ENCODE data around the gene GNPNAT1. TPM values are rescaled to one million over a fixed set of nuclear protein-coding genes. Genes with fewer than 3 reads are reported as not detected.

The GNPNAT1 gene
- total RNA-seq, 1 experiment from 2014 or later: 25.7 TPM

DNA sequence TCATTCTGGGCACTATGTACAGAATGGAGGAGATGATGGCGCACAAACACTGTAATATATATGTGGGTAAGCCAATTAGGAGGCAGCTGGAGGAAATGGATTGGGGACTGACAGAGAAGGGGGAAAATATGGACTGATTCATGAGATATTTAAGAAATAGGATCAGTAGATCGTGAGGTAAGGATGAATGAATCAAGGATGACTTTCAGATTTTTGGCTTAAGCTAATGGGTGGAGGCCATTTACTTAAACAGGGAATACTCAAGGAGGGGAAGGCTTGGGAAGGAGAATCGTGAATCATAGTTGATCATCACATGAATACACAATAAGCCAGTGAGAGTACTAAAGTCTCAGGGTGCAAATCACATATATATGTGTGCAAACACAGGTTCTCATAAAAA is 11.2 kb upstream of the GNPNAT1 start:
- Histone ChIP-seq H3K27me3 (ENCODE audit: control insufficient read depth, insufficient read depth, low read length) (no peaks in the 10 kb centered on the region), H3K36me3 (replicated peaks; ENCODE audit: control insufficient read depth, insufficient read depth, low read length) (no peaks in the 10 kb centered on the region), H3K4me3 (ENCODE audit: insufficient read depth, low read depth, low read length) (no peak overlapping the region)
- no peak for DNase-seq

GRCh38 chr14:52801014-52801712 is 9.8 kb upstream of the GNPNAT1 start:
- Histone ChIP-seq H3K27me3 (ENCODE audit: control insufficient read depth, insufficient read depth, low read length) (no peaks in the 10 kb centered on the region), H3K36me3 (replicated peaks; ENCODE audit: control insufficient read depth, insufficient read depth, low read length) (no peaks in the 10 kb centered on the region), H3K4me3 (ENCODE audit: insufficient read depth, low read depth, low read length) (no peak overlapping the region)
- DNase-seq: no peak

- DNase-seq: no peak
- Histone ChIP-seq H3K27me3 (ENCODE audit: control insufficient read depth, insufficient read depth, low read length) (no peaks in the 10 kb centered on the region), H3K4me3 (ENCODE audit: insufficient read depth, low read depth, low read length) (no peak overlapping the region), H3K36me3 (replicated peaks; ENCODE audit: control insufficient read depth, insufficient read depth, low read length) (no peaks in the 10 kb centered on the region)
Measured at GRCh38 chr14:52798826-52799225, 7.4 kb upstream of the GNPNAT1 start.

DNA sequence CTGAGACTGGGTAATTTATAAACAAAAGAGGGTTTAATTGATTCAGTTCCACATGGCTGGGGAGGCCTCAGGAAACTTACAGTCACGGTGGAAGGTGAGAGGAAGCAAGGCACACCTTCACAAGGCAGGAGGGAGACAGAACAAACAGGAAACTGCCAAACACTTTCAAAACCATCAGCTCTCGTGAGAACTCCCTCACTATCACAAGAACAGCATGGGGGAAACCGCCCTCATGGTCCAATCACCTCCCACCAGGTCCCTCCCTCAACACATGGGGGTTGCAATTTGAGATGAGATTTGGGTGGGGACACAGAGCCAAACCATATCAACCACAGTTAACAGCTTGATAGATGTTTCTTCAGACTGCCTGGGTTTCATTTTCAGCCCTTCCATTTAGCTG is 6.2 kb upstream of the GNPNAT1 start:
- DNase-seq: no peak
- Histone ChIP-seq H3K27me3 (ENCODE audit: control insufficient read depth, insufficient read depth, low read length) (no peaks in the 10 kb centered on the region), H3K36me3 (replicated peaks; ENCODE audit: control insufficient read depth, insufficient read depth, low read length) (no peaks in the 10 kb centered on the region), H3K4me3 (ENCODE audit: insufficient read depth, low read depth, low read length) (no peak overlapping the region)

- no peaks in the 10 kb centered on the region for H3K36me3 ChIP-seq (replicated peaks; ENCODE audit: control insufficient read depth, insufficient read depth, low read length)
- H3K27me3 ChIP-seq (ENCODE audit: control insufficient read depth, insufficient read depth, low read length): no peaks in the 10 kb centered on the region
- no peak for DNase-seq
- no peak overlapping the region for H3K4me3 ChIP-seq (ENCODE audit: insufficient read depth, low read depth, low read length)
Measured at GRCh38 chr14:52793061-52793460, 1.7 kb upstream of the GNPNAT1 start.

DNA sequence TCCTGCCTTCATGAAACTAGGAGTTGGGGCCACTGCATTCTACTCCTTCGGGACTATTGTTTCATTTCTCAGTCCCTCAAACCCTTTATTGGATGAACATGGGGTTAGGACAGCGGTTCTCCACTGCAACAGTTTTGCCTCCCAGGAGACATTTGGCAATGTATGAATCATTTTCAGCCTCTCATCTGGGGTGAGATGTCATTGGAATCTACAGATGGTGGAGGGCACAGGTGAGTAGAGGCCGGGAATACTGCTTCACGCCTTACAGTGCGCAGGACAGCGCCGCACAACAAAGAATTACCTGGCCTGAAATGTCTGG is 649 bp upstream of the GNPNAT1 start:
- peak overlapping the region; percentile 34 for H3K4me3 ChIP-seq (ENCODE audit: insufficient read depth, low read depth, low read length)
- no peaks in the 10 kb centered on the region for H3K36me3 ChIP-seq (replicated peaks; ENCODE audit: control insufficient read depth, insufficient read depth, low read length)
- H3K27me3 ChIP-seq (ENCODE audit: control insufficient read depth, insufficient read depth, low read length): no peaks in the 10 kb centered on the region
- no peak for DNase-seq

DNA sequence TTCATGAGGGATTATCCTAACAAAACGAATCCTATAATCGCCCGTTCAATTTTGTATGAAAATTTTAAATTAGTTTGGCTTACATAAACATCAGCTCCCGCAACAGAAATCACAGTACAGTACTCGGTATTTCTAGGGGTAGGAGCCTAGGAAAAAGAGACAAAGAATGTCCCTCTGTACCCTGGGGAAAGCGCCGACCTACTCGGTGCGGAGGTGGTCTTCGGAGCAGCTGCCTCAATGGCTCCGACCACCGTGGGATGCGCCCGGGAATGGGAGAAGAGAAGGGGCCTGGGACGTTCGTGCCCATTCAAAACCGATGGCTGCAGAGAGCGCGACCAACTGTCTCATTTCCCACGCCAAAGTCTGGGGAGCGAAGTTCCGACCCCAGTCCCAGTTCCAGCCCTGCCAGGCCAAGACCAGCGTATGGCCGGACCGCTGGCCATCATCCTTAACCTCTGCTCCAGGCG is 618 bp downstream of the GNPNAT1 start:
- DNase-seq: no peak
- Histone ChIP-seq H3K4me3 (ENCODE audit: insufficient read depth, low read depth, low read length) (peak overlapping the region; percentile 84), H3K36me3 (replicated peaks; ENCODE audit: control insufficient read depth, insufficient read depth, low read length) (no peaks in the 10 kb centered on the region), H3K27me3 (ENCODE audit: control insufficient read depth, insufficient read depth, low read length) (no peaks in the 10 kb centered on the region)

DNA sequence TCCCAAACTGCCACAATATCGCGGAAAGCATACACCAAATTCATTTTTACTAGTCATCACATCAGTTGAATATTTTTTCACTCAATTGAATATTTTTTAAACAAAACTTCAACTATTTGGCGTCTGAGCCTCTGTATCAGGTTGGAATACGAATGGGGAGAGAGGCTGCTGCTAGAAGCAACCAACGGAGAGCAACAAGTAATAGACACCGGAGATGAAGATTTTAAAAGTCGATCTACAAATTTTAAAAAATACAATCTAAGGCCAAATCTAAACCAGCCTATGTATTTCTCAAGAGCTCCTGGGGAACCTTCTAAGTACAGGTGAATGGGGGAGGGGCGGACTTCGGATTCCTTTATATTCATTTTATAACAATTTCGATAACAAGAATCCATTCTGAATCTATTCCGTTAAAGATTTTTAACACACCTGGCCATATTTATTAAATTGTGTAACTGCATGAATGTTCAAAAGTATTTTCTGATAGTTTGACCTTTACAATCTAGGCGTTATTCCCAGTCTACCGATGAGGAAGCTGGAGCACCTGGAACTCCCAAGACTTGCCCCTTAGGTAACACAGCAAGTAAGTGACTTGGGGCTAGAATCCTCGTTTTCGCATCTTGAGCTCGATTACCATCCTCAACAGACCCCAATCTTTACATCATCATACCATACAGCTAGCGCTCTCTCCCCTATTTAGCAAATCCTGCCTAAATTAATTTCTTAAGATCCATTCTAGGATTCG is 1.2 kb downstream of the GNPNAT1 start:
- Histone ChIP-seq H3K36me3 (replicated peaks; ENCODE audit: control insufficient read depth, insufficient read depth, low read length) (no peaks in the 10 kb centered on the region), H3K4me3 (ENCODE audit: insufficient read depth, low read depth, low read length) (peak overlapping the region; percentile 84), H3K27me3 (ENCODE audit: control insufficient read depth, insufficient read depth, low read length) (no peaks in the 10 kb centered on the region)
- peak; percentile 47 for DNase-seq

DNA sequence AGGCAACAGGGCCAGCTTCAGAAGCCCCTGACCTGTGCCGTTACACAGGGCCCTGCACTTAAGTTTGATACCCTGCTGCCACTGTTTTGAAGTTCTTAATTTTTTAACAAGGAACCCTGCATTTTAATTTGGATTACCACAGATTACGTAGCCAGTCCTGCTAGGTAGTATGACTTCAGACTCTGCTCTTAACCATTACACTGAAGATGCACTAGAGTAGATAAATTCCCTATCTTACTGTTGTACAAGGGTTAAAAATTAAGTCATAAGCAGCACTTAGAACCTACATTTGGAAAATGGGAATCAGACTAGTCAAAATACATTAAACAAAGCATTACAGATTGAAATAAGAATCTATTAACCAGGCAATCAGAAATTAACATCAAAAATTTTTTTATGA is 2.3 kb downstream of the GNPNAT1 start:
- no peaks in the 10 kb centered on the region for H3K36me3 ChIP-seq (replicated peaks; ENCODE audit: control insufficient read depth, insufficient read depth, low read length)
- H3K4me3 ChIP-seq (ENCODE audit: insufficient read depth, low read depth, low read length): no peak overlapping the region
- no peaks in the 10 kb centered on the region for H3K27me3 ChIP-seq (ENCODE audit: control insufficient read depth, insufficient read depth, low read length)
- no peak for DNase-seq

DNA sequence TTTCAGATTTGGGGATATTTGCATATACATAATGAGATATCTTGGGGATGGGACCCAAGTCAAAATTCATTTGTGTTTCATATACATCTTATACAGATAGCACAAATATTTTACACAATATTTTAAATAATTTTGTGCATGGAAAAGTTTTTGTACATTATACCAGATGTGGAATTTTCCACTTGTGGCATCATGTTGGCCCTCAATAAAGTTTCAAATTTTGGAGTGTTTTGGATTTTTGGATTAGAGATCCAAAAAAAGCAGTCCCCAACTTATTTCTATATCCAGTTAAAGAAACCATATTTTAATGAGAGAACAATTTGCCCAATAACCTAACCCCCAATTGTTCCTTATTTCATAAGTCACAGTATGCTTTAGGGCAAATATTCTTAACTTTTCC is 4.5 kb downstream of the GNPNAT1 start:
- Histone ChIP-seq H3K36me3 (replicated peaks; ENCODE audit: control insufficient read depth, insufficient read depth, low read length) (no peaks in the 10 kb centered on the region; the same call in 1 of the 2 replicates), H3K27me3 (ENCODE audit: control insufficient read depth, insufficient read depth, low read length) (no peaks in the 10 kb centered on the region), H3K4me3 (ENCODE audit: insufficient read depth, low read depth, low read length) (no peak overlapping the region)

GRCh38 chr14:52783206-52783605 is 8.2 kb downstream of the GNPNAT1 start:
- Histone ChIP-seq H3K27me3 (ENCODE audit: control insufficient read depth, insufficient read depth, low read length) (no peaks in the 10 kb centered on the region), H3K36me3 (replicated peaks; ENCODE audit: control insufficient read depth, insufficient read depth, low read length) (peaks cover 6% of the 10 kb centered on the region), H3K4me3 (ENCODE audit: insufficient read depth, low read depth, low read length) (no peak overlapping the region)
- no peak for DNase-seq

More for the DNA sequence above, 4.5 kb downstream of the GNPNAT1 start:
- no peak for DNase-seq

DNA sequence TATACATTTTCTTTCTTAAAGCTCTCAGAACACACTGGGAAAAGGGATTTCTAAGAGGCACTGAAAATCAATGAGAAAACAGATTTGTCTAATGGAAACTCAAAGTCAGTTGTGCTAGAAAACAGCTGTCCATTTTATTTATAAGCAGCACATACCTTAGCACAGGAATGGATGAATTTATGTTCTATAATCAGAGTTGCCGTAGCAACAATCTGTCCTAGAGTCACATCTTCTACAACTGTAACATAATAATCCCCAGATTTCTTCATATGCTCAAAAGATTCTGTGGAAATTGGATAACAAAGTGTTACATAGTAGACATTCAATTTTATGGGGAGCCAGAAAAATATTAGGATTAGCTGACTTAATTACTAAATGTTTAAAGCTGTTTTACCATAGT is 9.8 kb downstream of the GNPNAT1 start:
- Histone ChIP-seq H3K4me3 (ENCODE audit: insufficient read depth, low read depth, low read length) (no peak overlapping the region), H3K27me3 (ENCODE audit: control insufficient read depth, insufficient read depth, low read length) (no peaks in the 10 kb centered on the region), H3K36me3 (replicated peaks; ENCODE audit: control insufficient read depth, insufficient read depth, low read length) (peaks cover 6% of the 10 kb centered on the region)
- no peak for DNase-seq

GRCh38 chr14:52780893-52781292 is 10.5 kb downstream of the GNPNAT1 start:
- Histone ChIP-seq H3K27me3 (ENCODE audit: control insufficient read depth, insufficient read depth, low read length) (no peaks in the 10 kb centered on the region), H3K4me3 (ENCODE audit: insufficient read depth, low read depth, low read length) (no peak overlapping the region), H3K36me3 (replicated peaks; ENCODE audit: control insufficient read depth, insufficient read depth, low read length) (peaks cover 6% of the 10 kb centered on the region)
- no peak for DNase-seq

GRCh38 chr14:52778702-52779101 is 12.7 kb downstream of the GNPNAT1 start:
- peaks cover 6% of the 10 kb centered on the region for H3K36me3 ChIP-seq (replicated peaks; ENCODE audit: control insufficient read depth, insufficient read depth, low read length)
- DNase-seq: no peak

GRCh38 chr14:52776816-52777215 is 14.6 kb downstream of the GNPNAT1 start:
- Histone ChIP-seq H3K36me3 (replicated peaks; ENCODE audit: control insufficient read depth, insufficient read depth, low read length) (peaks cover 6% of the 10 kb centered on the region), H3K27me3 (ENCODE audit: control insufficient read depth, insufficient read depth, low read length) (no peaks in the 10 kb centered on the region), H3K4me3 (ENCODE audit: insufficient read depth, low read depth, low read length) (no peak overlapping the region)
- no peak for DNase-seq

More at GRCh38 chr14:52778702-52779101, 12.7 kb downstream of the GNPNAT1 start:
- no peak overlapping the region for H3K4me3 ChIP-seq (ENCODE audit: insufficient read depth, low read depth, low read length)
- no peaks in the 10 kb centered on the region for H3K27me3 ChIP-seq (ENCODE audit: control insufficient read depth, insufficient read depth, low read length)

Data from H7 (cell line).